Common myeloid progenitor, CD34-positive (primary cell): ENCODE data around the gene ABHD16B.

ENCODE experiments used
- CTCF ChIA-PET: fragments of 350-600 bp; sonication (Branson Sonifier 250); formaldehyde crosslinking; loops from one replicate; lab custom pipeline; 2021; ENCODE audit warnings: antibody characterized with exemption; lab: Charles Lee
- POLR2A ChIA-PET: fragments of 350-600 bp; sonication (Branson Sonifier 250); formaldehyde crosslinking; loops from one replicate; lab custom pipeline; 2021; ENCODE audit warnings: antibody characterized with exemption; lab: Charles Lee
- DNase-seq, 3 donors: peaks; one replicate each; pipeline versions ENCODE4 v3.0.0 to v3.0.0-alpha.2; 2013
- H3K27ac ChIP-seq, 2 experiments: 1 replicate in 1 of 2; 2 replicates in 1 of 2; pipeline ENCODE4 v1.7.0; 2013; ENCODE audit warnings: inconsistent platforms in 2 of 2, low read length in 2 of 2, mild to moderate bottlenecking in 2 of 2, low read depth in 1 of 2, moderate library complexity in 1 of 2; ENCODE audit not compliant: severe bottlenecking in 2 of 2, insufficient read depth in 1 of 2, poor library complexity in 1 of 2
- H3K27me3 ChIP-seq, 5 experiments: replicated peaks in 2 of 5; 1 replicate in 3 of 5; 2 replicates in 2 of 5; pipeline versions ENCODE4 v1.6.1 to v1.7.0; 2013; ENCODE audit warnings: low read length in 4 of 5, mild to moderate bottlenecking in 2 of 5, moderate library complexity in 2 of 5, inconsistent platforms in 1 of 5; ENCODE audit not compliant: insufficient read depth in 5 of 5, control insufficient read depth in 4 of 5
- H3K36me3 ChIP-seq, 4 experiments: 1 replicate in 2 of 4; 2 replicates in 2 of 4; pipeline versions ENCODE4 v1.6.1 to v1.7.0; 2013; ENCODE audit warnings: low read length in 3 of 4, control low read depth in 1 of 4, mild to moderate bottlenecking in 1 of 4; ENCODE audit not compliant: control insufficient read depth in 4 of 4, insufficient read depth in 4 of 4
- H3K4me1 ChIP-seq, 4 experiments: 1 replicate in 3 of 4; 2 replicates in 1 of 4; pipeline versions ENCODE4 v1.6.1 to v1.7.1; 2013; ENCODE audit warnings: low read length in 3 of 4, mild to moderate bottlenecking in 3 of 4, control low read depth in 1 of 4, inconsistent platforms in 1 of 4, moderate library complexity in 1 of 4; ENCODE audit not compliant: control insufficient read depth in 4 of 4, insufficient read depth in 4 of 4; ENCODE audit errors: control extremely low read depth in 1 of 4
- H3K4me3 ChIP-seq, 7 experiments: 1 replicate in 4 of 7; 2 replicates in 3 of 7; pipeline versions ENCODE4 v1.5.1 to v1.7.0; 2013; ENCODE audit warnings: mild to moderate bottlenecking in 7 of 7, low read length in 6 of 7, moderate library complexity in 6 of 7, inconsistent platforms in 2 of 7, low read depth in 2 of 7, control low read depth in 1 of 7; ENCODE audit not compliant: insufficient read depth in 4 of 7, control insufficient read depth in 1 of 7; ENCODE audit errors: extremely low read depth in 1 of 7
- H3K9me3 ChIP-seq, 5 experiments: 1 replicate in 4 of 5; 2 replicates in 1 of 5; pipeline versions ENCODE4 v1.6.1 to v1.7.1; 2013; ENCODE audit warnings: low read length in 4 of 5, mild to moderate bottlenecking in 2 of 5, inconsistent platforms in 1 of 5, low read depth in 1 of 5, moderate library complexity in 1 of 5; ENCODE audit not compliant: control insufficient read depth in 4 of 5, insufficient read depth in 2 of 5; ENCODE audit errors: control extremely low read depth in 1 of 5
- WGBS: methylation state at CpG from one replicate; pipeline ENCODE4 v1.1.5; 2013; ENCODE audit not compliant: insufficient coverage; 5-methylcytosine and 5-hydroxymethylcytosine counted together

ABHD16B gene

GRCh38 chr20:63895952-63896263 is 34.6 kb downstream of the ABHD16B start:
- no peaks in the 10 kb centered on the region for H3K9me3 ChIP-seq
- H3K4me1 ChIP-seq, result peaks cover 13 to 52% (median 28%) of the 10 kb centered on the region in 4 experiments
- H3K27me3 ChIP-seq, result no peaks in the 10 kb centered on the region
- H3K27ac ChIP-seq, result peak overlapping the region; percentile 9 to 80
- no peak for DNase-seq
- peaks cover 0 to 21% (median 11%) of the 10 kb centered on the region in 4 experiments for H3K36me3 ChIP-seq
- 0% methylated on average over 2 of the region's 5 CpGs for WGBS
- ChIA-PET CTCF (interaction anchor here (0.6 to 2.9 kb wide), 6 partner anchors 12 to 211 kb away, joined by 3 to 7 read pairs (median 4); partner anchors contain the start of gene TPD52L2), POLR2A (interaction anchor here (0.6 kb wide), 1 partner anchor 433 kb away, joined by 3 read pairs; no protein-coding TSS in a partner anchor)
- peak overlapping the region in 6 of 7 experiments; percentile 64 to 89 (median 76) for H3K4me3 ChIP-seq

GRCh38 chr20:63896264-63897105 is 35.2 kb downstream of the ABHD16B start:
- peak; percentile 69 to 85 (median 85) for DNase-seq
- no peaks in the 10 kb centered on the region for H3K9me3 ChIP-seq
- peaks cover 13 to 58% (median 28%) of the 10 kb centered on the region in 4 experiments for H3K4me1 ChIP-seq
- H3K27me3 ChIP-seq, result no peaks in the 10 kb centered on the region
- H3K27ac ChIP-seq, result peak overlapping the region; percentile 9 to 80
- ChIA-PET CTCF (interaction anchor here (0.6 to 2.9 kb wide), 7 partner anchors 12 to 212 kb away, joined by 3 to 7 read pairs (median 3); partner anchors contain the start of gene TPD52L2), POLR2A (interaction anchor here (0.6 kb wide), 1 partner anchor 433 kb away, joined by 3 read pairs; no protein-coding TSS in a partner anchor)
- peak overlapping the region in 6 of 7 experiments; percentile 64 to 89 (median 76) for H3K4me3 ChIP-seq
- WGBS, result 0% methylated on average over 8 of the region's 18 CpGs
- H3K36me3 ChIP-seq, result peaks cover 0 to 20% (median 6%) of the 10 kb centered on the region in 4 experiments

GRCh38 chr20:63897978-63898561 is 36.8 kb downstream of the ABHD16B start:
- ChIA-PET CTCF (interaction anchor here (1.0 kb wide), 1 partner anchor 10 kb away, joined by 4 read pairs; no protein-coding TSS in a partner anchor), POLR2A (no interaction called here)
- Histone ChIP-seq H3K36me3 (peaks cover 0 to 16% (median 0%) of the 10 kb centered on the region in 4 experiments), H3K27me3 (no peaks in the 10 kb centered on the region), H3K9me3 (no peaks in the 10 kb centered on the region), H3K4me3 (no peak overlapping the region), H3K27ac (no peak overlapping the region), H3K4me1 (peaks cover 13 to 60% (median 29%) of the 10 kb centered on the region in 4 experiments)
- WGBS, result 100% methylated on average over 6 of the region's 6 CpGs
- DNase-seq, result no peak

- WGBS, result 89% methylated on average over 10 of the region's 10 CpGs
- H3K27ac ChIP-seq, result no peak overlapping the region
- peak in 1 of 3 donors; percentile 19 for DNase-seq
- H3K4me3 ChIP-seq, result no peak overlapping the region
- peaks cover 13 to 62% (median 27%) of the 10 kb centered on the region in 4 experiments for H3K4me1 ChIP-seq
- ChIA-PET CTCF (interaction anchor here (1.1 kb wide), 1 partner anchor 81 kb away, joined by 3 read pairs; no protein-coding TSS in a partner anchor), POLR2A (no interaction called here)
- H3K36me3 ChIP-seq, result peaks cover 0 to 16% (median 0%) of the 10 kb centered on the region in 4 experiments
- no peaks in the 10 kb centered on the region for H3K9me3 ChIP-seq
- no peaks in the 10 kb centered on the region for H3K27me3 ChIP-seq
These were observed 37.7 kb downstream of the ABHD16B start for GRCh38 chr20:63898882-63899558.

GRCh38 chr20:63900413-63900812 is 39.1 kb downstream of the ABHD16B start:
- no peak for DNase-seq
- POLR2A ChIA-PET, result no interaction called here
- Histone ChIP-seq H3K36me3 (peaks cover 0 to 16% (median 0%) of the 10 kb centered on the region in 4 experiments), H3K4me1 (peaks cover 13 to 60% (median 21%) of the 10 kb centered on the region in 4 experiments), H3K4me3 (no peak overlapping the region), H3K27me3 (no peaks in the 10 kb centered on the region), H3K9me3 (no peaks in the 10 kb centered on the region), H3K27ac (no peak overlapping the region)
- CTCF ChIA-PET, result interaction anchor here (1.0 to 1.3 kb wide), 2 partner anchors 79 to 84 kb away, joined by 3 read pairs; partner anchors contain the start of gene SAMD10
- WGBS, result 74% methylated on average over 3 of the region's 3 CpGs

- POLR2A ChIA-PET, result no interaction called here
- 96% methylated on average over 7 of the region's 11 CpGs for WGBS
- CTCF ChIA-PET, result interaction anchor here (0.7 to 1.4 kb wide), 3 partner anchors 11 to 70 kb away, joined by 3 to 6 read pairs (median 3); no protein-coding TSS in a partner anchor
- Histone ChIP-seq H3K9me3 (no peaks in the 10 kb centered on the region), H3K4me1 (peaks cover 0 to 30% (median 6%) of the 10 kb centered on the region in 4 experiments), H3K27me3 (no peaks in the 10 kb centered on the region), H3K4me3 (no peak overlapping the region), H3K27ac (no peak overlapping the region), H3K36me3 (peaks cover 0 to 10% (median 0%) of the 10 kb centered on the region in 4 experiments)
- no peak for DNase-seq
These were observed 42.7 kb downstream of the ABHD16B start for GRCh38 chr20:63903796-63904561.
